H1 (cell line): Measurements from ENCODE around the gene TCF4. TPM values are rescaled to one million over a fixed set of nuclear protein-coding genes. Genes with fewer than 3 reads are reported as not detected.
A peak's percentile ranks its signal among the peaks of the same experiment; 100 is the strongest.

ENCODE experiments used
- CTCF ChIA-PET: fragments of 300-600 bp; sonication (Branson Sonifier 250); formaldehyde crosslinking; loops from one replicate; lab custom pipeline; 2021; ENCODE audit not compliant: partially characterized antibody; lab: Charles Lee
- POLR2A ChIA-PET: fragments of 300-600 bp; sonication (Branson Sonifier 250); formaldehyde crosslinking; loops from one replicate; lab custom pipeline; 2021; ENCODE audit warnings: inconsistent platforms; ENCODE audit not compliant: partially characterized antibody; lab: Charles Lee
- DNase-seq, 2 experiments: peaks; one replicate each; pipeline versions ENCODE4 v3.0.0 to v3.0.0-alpha.2; 2010 to 2022; ENCODE audit warnings: low spot score in 2 of 2, low read depth in 1 of 2, mixed read lengths in 1 of 2
- FAIRE-seq: peaks from 2 replicates; lab custom pipeline; 2011; peaks lifted over from hg19 to GRCh38; lab: Jason Lieb, UNC
- H2AFZ ChIP-seq: 2 replicates; pipeline ENCODE4 v1.8.1; 2012; ENCODE audit warnings: low read length, inconsistent platforms
- H2AK5ac ChIP-seq: 2 replicates; pipeline ENCODE4 v1.6.1; 2013; ENCODE audit warnings: low read depth, low read length
- H2BK120ac ChIP-seq: replicated peaks from 2 replicates; pipeline ENCODE3; 2013; ENCODE audit warnings: low read depth, low read length, inconsistent platforms
- H2BK12ac ChIP-seq: 2 replicates; pipeline ENCODE4 v1.6.1; 2013; ENCODE audit warnings: low read depth, low read length
- H2BK15ac ChIP-seq: 2 replicates; pipeline ENCODE4 v1.6.1; 2013; ENCODE audit warnings: low read length
- H2BK20ac ChIP-seq: 2 replicates; pipeline ENCODE4 v1.6.1; 2013; ENCODE audit warnings: low read length
- H2BK5ac ChIP-seq: 2 replicates; pipeline ENCODE4 v1.6.1; 2013; ENCODE audit warnings: low read depth, low read length
- H3K14ac ChIP-seq: 2 replicates; pipeline ENCODE4 v1.6.1; 2013; ENCODE audit warnings: inconsistent platforms; ENCODE audit not compliant: insufficient read length
- H3K18ac ChIP-seq: 2 replicates; pipeline ENCODE4 v1.6.1; 2013; ENCODE audit warnings: low read length; ENCODE audit errors: extremely low read depth
- H3K23ac ChIP-seq: 2 replicates; pipeline ENCODE4 v1.6.1; 2013; ENCODE audit warnings: inconsistent platforms; ENCODE audit not compliant: insufficient read length
- H3K23me2 ChIP-seq: 2 replicates; pipeline ENCODE4 v1.6.1; 2013; ENCODE audit warnings: low read depth, low read length
- H3K27ac ChIP-seq: 2 replicates; pipeline ENCODE4 v1.6.1; 2011; ENCODE audit warnings: low read depth, low read length, inconsistent platforms
- H3K27me3 ChIP-seq, 4 experiments: replicated peaks in 1 of 4; 1 replicate in 1 of 4; 2 replicates in 3 of 4; pipeline versions ENCODE4 v1.6.1 to v1.8.1; 2011 to 2013; ENCODE audit warnings: low read length in 3 of 4, mild to moderate bottlenecking in 3 of 4, inconsistent platforms in 2 of 4, mixed read lengths in 2 of 4, moderate library complexity in 1 of 4; ENCODE audit not compliant: control insufficient read depth in 3 of 4, insufficient read depth in 3 of 4; ENCODE audit errors: extremely low read depth in 1 of 4
- H3K36me3 ChIP-seq, 4 experiments: 2 replicates each; pipeline versions ENCODE4 v1.6.1 to v1.8.1; 2011 to 2013; ENCODE audit warnings: mild to moderate bottlenecking in 4 of 4, low read length in 3 of 4, moderate library complexity in 2 of 4, control low read depth in 1 of 4, inconsistent platforms in 1 of 4; ENCODE audit not compliant: insufficient read depth in 4 of 4, control insufficient read depth in 2 of 4
- H3K4ac ChIP-seq: replicated peaks from 2 replicates; pipeline ENCODE3; 2013; ENCODE audit warnings: low read length, low read depth, mixed read lengths, inconsistent platforms; ENCODE audit not compliant: insufficient read length
- H3K4me1 ChIP-seq, 4 experiments: replicated peaks in 1 of 4; 1 replicate in 1 of 4; 2 replicates in 3 of 4; pipeline versions ENCODE4 v1.6.1 to v1.8.1; 2011 to 2013; ENCODE audit warnings: low read length in 3 of 4, inconsistent platforms in 2 of 4, mixed read lengths in 1 of 4; ENCODE audit not compliant: insufficient read depth in 4 of 4, control insufficient read depth in 3 of 4
- H3K4me2 ChIP-seq, 2 experiments: 2 replicates each; pipeline versions ENCODE4 v1.6.1 to v1.8.1; 2011 to 2013; ENCODE audit warnings: low read depth in 2 of 2, low read length in 2 of 2, control low read depth in 1 of 2, inconsistent platforms in 1 of 2, mild to moderate bottlenecking in 1 of 2; ENCODE audit not compliant: insufficient read depth in 1 of 2
- H3K4me3 ChIP-seq, 4 experiments: fragments of 200-600, 300-600 bp in 1 of 4; sonication (generic), shearing (Covaris generic), sonication (Bioruptor Twin) in 1 of 4; 2 replicates each; pipeline versions ENCODE4 v1.5.1 to v1.8.1; 2011 to 2016; ENCODE audit warnings: low read length in 4 of 4, low read depth in 3 of 4, control low read depth in 2 of 4, inconsistent platforms in 2 of 4, mild to moderate bottlenecking in 2 of 4, mixed read lengths in 1 of 4, moderate library complexity in 1 of 4; ENCODE audit not compliant: insufficient read depth in 2 of 4; ENCODE audit errors: extremely low read depth in 1 of 4
- H3K56ac ChIP-seq: replicated peaks from 2 replicates; pipeline ENCODE3; 2013; ENCODE audit warnings: low read depth, mild to moderate bottlenecking, mixed read lengths, low read length, inconsistent platforms; ENCODE audit not compliant: insufficient read length
- H3K79me1 ChIP-seq: 2 replicates; pipeline ENCODE4 v1.6.1; 2013; ENCODE audit warnings: low read depth, low read length, control low read depth
- H3K79me2 ChIP-seq, 2 experiments: 2 replicates each; pipeline versions ENCODE4 v1.6.1 to v1.8.1; 2012 to 2013; ENCODE audit warnings: low read length in 2 of 2, mild to moderate bottlenecking in 2 of 2, inconsistent platforms in 1 of 2; ENCODE audit not compliant: insufficient read depth in 2 of 2, control insufficient read depth in 1 of 2
- H3K9ac ChIP-seq, 4 experiments: replicated peaks in 1 of 4; 1 replicate in 1 of 4; 2 replicates in 3 of 4; pipeline versions ENCODE4 v1.6.1 to v1.8.1; 2011 to 2013; ENCODE audit warnings: low read depth in 3 of 4, low read length in 3 of 4, control low read depth in 2 of 4, mild to moderate bottlenecking in 2 of 4, moderate library complexity in 2 of 4, inconsistent platforms in 1 of 4; ENCODE audit errors: extremely low read depth in 1 of 4
- H3K9me3 ChIP-seq, 2 experiments: 2 replicates each; pipeline versions ENCODE4 v1.6.1 to v1.8.1; 2012 to 2013; ENCODE audit warnings: mild to moderate bottlenecking in 2 of 2, moderate library complexity in 2 of 2, control low read depth in 1 of 2, inconsistent platforms in 1 of 2, low read depth in 1 of 2, low read length in 1 of 2, mixed read lengths in 1 of 2; ENCODE audit not compliant: insufficient read depth in 2 of 2
- H4K20me1 ChIP-seq, 2 experiments: replicated peaks in 1 of 2; 2 replicates each; pipeline versions ENCODE3 to v1.8.1; 2011 to 2013; ENCODE audit warnings: inconsistent platforms in 2 of 2, low read length in 2 of 2, mild to moderate bottlenecking in 1 of 2; ENCODE audit not compliant: insufficient read depth in 2 of 2, control insufficient read depth in 1 of 2
- H4K5ac ChIP-seq: 2 replicates; pipeline ENCODE4 v1.6.1; 2013; ENCODE audit warnings: low read length, low read depth, mixed read lengths, inconsistent platforms; ENCODE audit not compliant: insufficient read length
- H4K8ac ChIP-seq: 2 replicates; pipeline ENCODE4 v1.8.0; 2013; ENCODE audit warnings: mild to moderate bottlenecking, moderate library complexity, low read length, inconsistent platforms; ENCODE audit not compliant: insufficient read depth; ENCODE audit errors: extremely low read depth
- H4K91ac ChIP-seq: replicated peaks from 2 replicates; pipeline ENCODE3; 2013; ENCODE audit warnings: low read length, mixed read lengths, inconsistent platforms; ENCODE audit not compliant: insufficient read length
- ATF3 ChIP-seq: IDR thresholded peaks from 2 replicates; pipeline ENCODE4 v1.6.1; 2011; ENCODE audit warnings: low read depth, mild to moderate bottlenecking, low read length; ENCODE audit not compliant: insufficient read depth
- BACH1 ChIP-seq: IDR thresholded peaks from 2 replicates; pipeline ENCODE4 v1.6.1; 2012; ENCODE audit warnings: low read length, improper control_type of control experiment
- EZH2 ChIP-seq: fragments of 200-600 bp; sonication (generic); IDR thresholded peaks from 2 replicates; pipeline ENCODE4 v1.7.1; 2012; ENCODE audit warnings: low read depth, mild to moderate bottlenecking, moderate library complexity, low read length, inconsistent platforms; ENCODE audit not compliant: severe bottlenecking
- FOSL1 ChIP-seq: IDR thresholded peaks from 2 replicates; pipeline ENCODE4 v1.6.1; 2011; ENCODE audit warnings: mild to moderate bottlenecking, low read depth, low read length, moderate library complexity; ENCODE audit not compliant: insufficient read depth
- HDAC6 ChIP-seq: IDR thresholded peaks from one replicate; pipeline ENCODE4 v1.7.1; 2012; ENCODE audit warnings: low read depth, mild to moderate bottlenecking, inconsistent platforms, low read length, moderate library complexity
- MAX ChIP-seq: IDR thresholded peaks from 2 replicates; pipeline ENCODE4 v1.6.1; 2012; ENCODE audit warnings: inconsistent platforms
- NRF1 ChIP-seq: IDR thresholded peaks from 2 replicates; pipeline ENCODE4 v1.6.1; 2011; ENCODE audit warnings: mild to moderate bottlenecking, low read depth, low read length, improper control_type of control experiment
- POLR2A ChIP-seq, 2 experiments: IDR thresholded peaks; 1 replicate in 1 of 2; 2 replicates in 1 of 2; pipeline ENCODE4 v1.6.1; 2011; ENCODE audit warnings: low read depth in 2 of 2, low read length in 2 of 2, mild to moderate bottlenecking in 2 of 2; ENCODE audit errors: control extremely low read depth in 1 of 2
- POU5F1 ChIP-seq: IDR thresholded peaks from 2 replicates; pipeline ENCODE4 v1.6.1; 2011; ENCODE audit warnings: low read depth, mild to moderate bottlenecking, low read length, moderate library complexity
- RBBP5 ChIP-seq: IDR thresholded peaks from 2 replicates; pipeline ENCODE4 v1.7.1; 2012; ENCODE audit warnings: low read depth, mild to moderate bottlenecking, inconsistent platforms, low read length, moderate library complexity, borderline replicate concordance
- RXRA ChIP-seq: IDR thresholded peaks from 2 replicates; pipeline ENCODE4 v1.6.1; 2011; ENCODE audit warnings: low read depth, mild to moderate bottlenecking, low read length, moderate library complexity; ENCODE audit not compliant: insufficient read depth
- SP4 ChIP-seq: IDR thresholded peaks from 2 replicates; pipeline ENCODE4 v1.6.1; 2012; ENCODE audit warnings: low read length, inconsistent platforms
- TAF7 ChIP-seq: optimal IDR thresholded peaks from 2 replicates; pipeline ENCODE3; 2011; ENCODE audit warnings: low read depth, mild to moderate bottlenecking, inconsistent platforms, low read length, moderate library complexity, borderline replicate concordance
- TCF12 ChIP-seq: IDR thresholded peaks from 2 replicates; pipeline ENCODE4 v1.6.1; 2011; ENCODE audit warnings: low read depth, mild to moderate bottlenecking, low read length
- WGBS, 2 experiments: shearing (Covaris generic) in 1 of 2; methylation state at CpG; one replicate each; pipeline versions ENCODE4 v1.1.6 to v1.1.7; 2013 to 2015; ENCODE audit warnings: low lambda C conversion rate in 2 of 2, mixed read lengths in 2 of 2, inconsistent platforms in 1 of 2, low coverage in 1 of 2, missing lambda C conversion rate in 1 of 2; ENCODE audit not compliant: insufficient replicate concordance in 2 of 2, insufficient coverage in 1 of 2, insufficient read length in 1 of 2; ENCODE audit errors: extremely low coverage in 1 of 2, missing lambda C conversion rate in 1 of 2; 5-methylcytosine and 5-hydroxymethylcytosine counted together
- polyA plus RNA-seq, 7 experiments: library from polyadenylated mRNA; depleted of rRNA in 3 of 7; stranded (reverse) in 5 of 7; unstranded in 2 of 7; fragments of >200 nt in 5 of 7; fragments of 200-250 nt in 2 of 7; gene quantifications; 1 replicate in 5 of 7; 2 replicates in 1 of 7; 4 replicates in 1 of 7; pipeline versions ENCODE4 v1.2.1 to v1.2.3, GENCODE V29; 2011 to 2013; ENCODE audit warnings: missing spikeins in 2 of 7, mixed read lengths in 2 of 7
- total RNA-seq: library from RNA; stranded (reverse); fragmentation: NEBNext Ultra II Directional; extraction: Animal tissue kit (Norgen Biotek cat#: 25700); gene quantifications from 2 replicates; pipeline ENCODE4 v1.2.1, GENCODE V29; 2021

TCF4 gene
- total and polyA plus RNA-seq, 2 of the 8 experiments (the other 6 are each of a cell fraction or from before 2014, with no cell fraction given): 59.3 to 118 TPM

GRCh38 chr18:55487997-55488396, 100.0 kb downstream of the TCF4 start:
- Histone ChIP-seq H4K5ac (no peak overlapping the region), H3K9me3 (no peaks in the 10 kb centered on the region), H2BK5ac (no peak overlapping the region), H3K23ac (no peak overlapping the region), H3K9ac (no peak overlapping the region), H2BK12ac (no peak overlapping the region; the same call in 1 of the 2 replicates), H3K79me2 (peaks cover 0 to 83% of the 10 kb centered on the region in 2 experiments; a peak in 2 of 4 replicates), H3K36me3 (no peaks in the 10 kb centered on the region), H4K8ac (no peak overlapping the region), H2BK20ac (no peak overlapping the region), H2AK5ac (no peak overlapping the region), H4K20me1 (peaks cover 10 to 11% of the 10 kb centered on the region in 2 experiments), H2AFZ (no peak overlapping the region), H3K23me2 (no peaks in the 10 kb centered on the region), H3K56ac (no peak overlapping the region), H3K4ac (no peak overlapping the region), H3K79me1 (no peaks in the 10 kb centered on the region), H3K27me3 (no peaks in the 10 kb centered on the region), H3K4me3 (no peak overlapping the region), H2BK15ac (no peak overlapping the region), H3K4me1 (peaks cover 6 to 23% (median 14%) of the 10 kb centered on the region in 4 experiments; a peak in 5 of 7 replicates), H3K14ac (no peak overlapping the region), H3K4me2 (peak overlapping the region in 1 of 2 experiments; percentile 56; a peak in 2 of 4 replicates), H4K91ac (no peak overlapping the region), H2BK120ac (no peak overlapping the region), H3K27ac (no peak overlapping the region), H3K18ac (no peak overlapping the region)
- CTCF ChIA-PET: interaction anchor here (1.8 kb wide), 1 partner anchor 292 kb away, joined by 4 read pairs; no protein-coding TSS in a partner anchor
- POLR2A ChIA-PET: interaction anchor here (0.7 to 1.8 kb wide), 5 partner anchors 10 to 100 kb away, joined by 3 to 9 read pairs (median 4); no protein-coding TSS in a partner anchor
- WGBS, 2 experiments: 54% methylated on average over 4 of the region's 4 CpGs; no CpG with 5 or more reads in 1 of the 2 experiments
- FAIRE-seq (no peak), DNase-seq (no peak)
- TF ChIP-seq MAX: no peak
- TF ChIP-seq HDAC6: no peak
- no peak for TF ChIP-seq ATF3
- TF ChIP-seq POU5F1: no peak
- TF ChIP-seq RXRA: no peak
- no peak for TF ChIP-seq EZH2
- TF ChIP-seq NRF1: no peak
- no peak for TF ChIP-seq TAF7
- TF ChIP-seq SP4: no peak
- no peak for TF ChIP-seq POLR2A (IDR thresholded peaks at IDR 0.05; ENCODE audit: control extremely low read depth in 1 of 2, low read depth in 2 of 2, low read length in 2 of 2)
- no peak for TF ChIP-seq FOSL1
- no peak for TF ChIP-seq BACH1
- TF ChIP-seq RBBP5: no peak
- no peak for TF ChIP-seq TCF12
